Parathyroid adenoma (tissue), 2 donors: Measurements from ENCODE around the gene PSMC6.

ENCODE experiments used
- H2AFZ ChIP-seq: fragments of 300-600 bp; sonication (generic); one replicate; pipeline ENCODE4 v1.7.0; 2017; ENCODE audit warnings: antibody characterized with exemption, mild to moderate bottlenecking
- H3K27ac ChIP-seq: fragments of 300-600 bp; sonication (generic); one replicate; pipeline ENCODE4 v1.7.0; 2017
- H3K27me3 ChIP-seq: fragments of 300-600 bp; sonication (generic); one replicate; pipeline ENCODE4 v1.7.0; 2017; ENCODE audit warnings: low read length; ENCODE audit not compliant: control insufficient read depth, insufficient read depth
- H3K36me3 ChIP-seq: fragments of 300-600 bp; sonication (generic); one replicate; pipeline ENCODE4 v1.7.0; 2017; ENCODE audit warnings: low read length; ENCODE audit not compliant: control insufficient read depth, insufficient read depth
- H3K4me1 ChIP-seq: fragments of 300-600 bp; sonication (generic); one replicate; pipeline ENCODE4 v1.7.0; 2017; ENCODE audit warnings: control low read depth
- H3K4me2 ChIP-seq: fragments of 300-600 bp; sonication (generic); one replicate; pipeline ENCODE4 v1.7.0; 2017; ENCODE audit warnings: low read length
- H3K4me3 ChIP-seq: fragments of 300-600 bp; sonication (generic); one replicate; pipeline ENCODE4 v1.7.0; 2017; ENCODE audit warnings: low read depth, low read length
- H3K79me2 ChIP-seq: fragments of 300-600 bp; sonication (generic); one replicate; pipeline ENCODE4 v1.7.0; 2017; ENCODE audit warnings: control low read depth
- H3K9ac ChIP-seq: fragments of 300-600 bp; sonication (generic); one replicate; pipeline ENCODE4 v1.7.0; 2017; ENCODE audit warnings: mild to moderate bottlenecking
- H3K9me3 ChIP-seq: fragments of 300-600 bp; sonication (generic); one replicate; pipeline ENCODE4 v1.7.0; 2017; ENCODE audit warnings: low read length; ENCODE audit not compliant: control insufficient read depth
- TF ChIP-seq, protein P1 (sequence below): fragments of 300-600 bp; sonication (generic); IDR thresholded peaks from one replicate; pipeline ENCODE4 v1.7.0; 2017; ENCODE audit warnings: antibody characterized with exemption, mild to moderate bottlenecking
- donor health status: primary hyperparathyroidism.

Gene PSMC6

DNA sequence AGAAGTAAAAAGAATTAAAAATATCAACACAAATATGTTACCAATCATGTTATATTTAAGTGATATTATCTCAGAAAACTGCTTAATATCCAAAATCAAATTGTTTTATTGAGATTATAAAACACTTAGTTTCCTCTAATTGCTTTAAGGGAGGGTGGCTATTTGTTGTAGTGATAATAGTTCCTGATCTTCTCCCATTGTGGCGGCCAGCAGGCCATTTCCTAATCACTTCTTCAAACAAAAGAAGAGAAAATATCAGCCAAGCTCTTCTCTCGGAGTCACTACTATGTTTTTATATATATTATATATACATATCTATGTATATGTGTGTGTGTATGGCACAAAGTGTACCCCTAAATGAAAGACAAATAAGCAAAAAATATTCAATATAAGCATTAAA, 43.1 kb upstream of the PSMC6 start:
- no peak overlapping the region for H3K9ac ChIP-seq
- no peaks in the 10 kb centered on the region for H3K27me3 ChIP-seq
- no peak overlapping the region for H3K27ac ChIP-seq
- no peaks in the 10 kb centered on the region for H3K9me3 ChIP-seq
- TF ChIP-seq, protein P1, sequence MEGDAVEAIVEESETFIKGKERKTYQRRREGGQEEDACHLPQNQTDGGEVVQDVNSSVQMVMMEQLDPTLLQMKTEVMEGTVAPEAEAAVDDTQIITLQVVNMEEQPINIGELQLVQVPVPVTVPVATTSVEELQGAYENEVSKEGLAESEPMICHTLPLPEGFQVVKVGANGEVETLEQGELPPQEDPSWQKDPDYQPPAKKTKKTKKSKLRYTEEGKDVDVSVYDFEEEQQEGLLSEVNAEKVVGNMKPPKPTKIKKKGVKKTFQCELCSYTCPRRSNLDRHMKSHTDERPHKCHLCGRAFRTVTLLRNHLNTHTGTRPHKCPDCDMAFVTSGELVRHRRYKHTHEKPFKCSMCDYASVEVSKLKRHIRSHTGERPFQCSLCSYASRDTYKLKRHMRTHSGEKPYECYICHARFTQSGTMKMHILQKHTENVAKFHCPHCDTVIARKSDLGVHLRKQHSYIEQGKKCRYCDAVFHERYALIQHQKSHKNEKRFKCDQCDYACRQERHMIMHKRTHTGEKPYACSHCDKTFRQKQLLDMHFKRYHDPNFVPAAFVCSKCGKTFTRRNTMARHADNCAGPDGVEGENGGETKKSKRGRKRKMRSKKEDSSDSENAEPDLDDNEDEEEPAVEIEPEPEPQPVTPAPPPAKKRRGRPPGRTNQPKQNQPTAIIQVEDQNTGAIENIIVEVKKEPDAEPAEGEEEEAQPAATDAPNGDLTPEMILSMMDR, result no peak
- no peaks in the 10 kb centered on the region for H3K4me1 ChIP-seq
- H2AFZ ChIP-seq, result no peak overlapping the region
- no peaks in the 10 kb centered on the region for H3K36me3 ChIP-seq
- no peak overlapping the region for H3K4me2 ChIP-seq
- no peak overlapping the region for H3K4me3 ChIP-seq
- H3K79me2 ChIP-seq, result no peaks in the 10 kb centered on the region

DNA sequence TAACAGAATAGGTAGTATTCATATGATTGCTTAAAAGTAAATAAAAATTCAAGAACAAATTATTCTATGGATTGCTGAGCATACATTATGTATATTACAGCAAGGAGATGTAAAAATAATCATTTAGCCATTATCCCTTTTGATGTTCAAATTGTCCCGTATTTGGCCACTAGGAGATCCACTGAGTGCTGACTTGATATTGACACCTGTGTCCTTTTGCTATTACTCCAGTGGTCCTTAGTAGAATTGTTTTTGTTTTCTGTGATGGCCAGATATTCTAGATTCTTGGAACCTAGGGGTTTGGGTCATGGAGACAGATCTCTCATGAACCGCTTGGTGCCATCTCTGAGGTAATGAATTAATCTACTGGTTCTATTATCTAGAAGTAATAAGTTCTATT, 28.4 kb upstream of the PSMC6 start:
- H3K27me3 ChIP-seq, result no peaks in the 10 kb centered on the region
- H3K9me3 ChIP-seq, result no peaks in the 10 kb centered on the region
- H3K79me2 ChIP-seq, result no peaks in the 10 kb centered on the region
- TF ChIP-seq, protein P1, result peak; percentile 18
- H3K4me1 ChIP-seq, result no peaks in the 10 kb centered on the region
- H3K36me3 ChIP-seq, result no peaks in the 10 kb centered on the region
- no peak overlapping the region for H3K4me3 ChIP-seq
- no peak overlapping the region for H3K4me2 ChIP-seq
- no peak overlapping the region for H2AFZ ChIP-seq
- H3K27ac ChIP-seq, result no peak overlapping the region
- no peak overlapping the region for H3K9ac ChIP-seq

DNA sequence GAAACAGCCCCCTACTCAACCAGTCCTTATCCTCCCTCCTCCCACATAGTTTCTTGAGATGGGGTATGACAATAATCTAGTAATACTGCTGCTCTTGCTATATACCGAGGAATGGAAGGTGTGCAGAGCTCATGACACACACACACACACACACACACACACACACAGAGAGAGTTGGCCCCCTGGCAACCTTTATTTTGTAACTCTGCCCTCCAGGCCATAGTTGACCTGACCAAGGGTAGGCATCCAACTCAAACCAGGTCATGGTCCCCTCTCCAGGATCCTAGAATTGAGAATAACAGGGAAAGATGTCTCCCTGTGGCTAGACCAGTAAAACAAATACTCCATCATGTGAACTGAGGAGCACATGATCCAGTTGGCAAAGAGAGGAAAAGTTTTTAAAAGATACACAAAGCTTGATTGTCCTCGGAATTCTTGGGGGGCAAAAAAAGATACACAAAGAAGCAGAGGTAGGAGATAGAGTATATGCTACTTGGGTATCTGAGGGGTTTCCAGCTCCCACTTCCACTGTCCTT, 22.9 kb upstream of the PSMC6 start:
- Histone ChIP-seq H3K79me2 (peaks cover 13% of the 10 kb centered on the region), H3K36me3 (no peaks in the 10 kb centered on the region), H3K4me2 (no peak overlapping the region), H3K9me3 (no peaks in the 10 kb centered on the region), H3K4me3 (no peak overlapping the region), H2AFZ (no peak overlapping the region), H3K27me3 (no peaks in the 10 kb centered on the region), H3K27ac (no peak overlapping the region), H3K9ac (no peak overlapping the region), H3K4me1 (no peaks in the 10 kb centered on the region)
- TF ChIP-seq, protein P1, result no peak

DNA sequence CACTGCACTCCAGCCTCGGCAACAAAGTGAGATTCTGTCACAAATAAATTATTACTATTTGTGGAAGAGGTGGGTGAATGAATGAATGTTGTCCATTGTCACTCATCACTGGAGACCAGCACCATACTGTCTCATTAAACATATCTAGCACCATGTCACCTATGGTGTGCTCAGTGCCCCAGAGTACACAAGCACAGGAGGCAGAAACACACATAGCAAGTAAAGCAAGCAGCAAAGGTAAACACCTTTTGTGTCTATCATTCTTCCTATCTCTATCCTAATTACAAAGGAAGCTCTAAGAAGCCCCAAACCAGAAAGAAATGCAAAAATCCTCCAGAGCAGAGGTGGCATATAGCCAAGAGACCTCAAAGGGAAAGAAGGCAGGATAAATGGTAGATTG, 20.8 kb upstream of the PSMC6 start:
- no peak overlapping the region for H3K27ac ChIP-seq
- H3K4me3 ChIP-seq, result no peak overlapping the region
- H3K36me3 ChIP-seq, result no peaks in the 10 kb centered on the region
- TF ChIP-seq, protein P1, result no peak
- no peak overlapping the region for H2AFZ ChIP-seq
- H3K4me2 ChIP-seq, result no peak overlapping the region
- no peak overlapping the region for H3K9ac ChIP-seq
- H3K4me1 ChIP-seq, result no peaks in the 10 kb centered on the region
- peaks cover 19% of the 10 kb centered on the region for H3K79me2 ChIP-seq
- no peaks in the 10 kb centered on the region for H3K9me3 ChIP-seq
- no peaks in the 10 kb centered on the region for H3K27me3 ChIP-seq

DNA sequence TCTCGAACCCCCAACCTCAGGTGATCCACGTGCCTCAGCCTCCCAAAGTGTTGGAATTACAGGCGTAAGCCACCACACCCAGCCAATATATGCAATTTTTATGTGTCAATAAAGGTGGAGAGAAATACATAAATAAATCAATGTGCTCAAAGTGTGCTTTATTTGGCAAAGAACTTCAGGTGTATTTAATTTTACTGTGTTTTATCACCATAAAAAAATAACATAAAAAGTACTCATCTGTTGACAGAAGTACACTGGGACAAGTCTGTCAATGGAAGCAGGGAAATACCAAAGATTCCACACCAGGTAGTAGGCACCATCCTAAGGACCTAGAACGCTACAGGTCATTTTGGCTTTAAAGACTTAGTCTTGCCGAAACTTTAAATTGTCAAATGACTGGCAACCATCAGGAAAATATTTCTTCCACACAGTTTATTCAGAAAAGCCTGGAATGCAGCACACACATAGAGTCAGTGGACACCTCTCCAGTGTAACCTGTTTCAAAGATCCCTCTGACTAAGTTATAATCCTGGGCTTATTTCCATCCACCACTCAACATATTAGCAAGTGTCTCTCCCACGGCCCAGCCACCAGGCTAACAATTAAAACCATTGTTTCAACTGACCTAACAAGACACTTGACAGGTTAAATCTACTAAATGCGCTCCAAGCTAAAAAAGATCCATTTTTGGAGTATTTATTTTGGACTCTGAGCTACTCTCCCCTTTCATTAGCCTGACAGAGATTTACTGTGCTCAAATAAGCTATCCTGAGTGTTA, 15.8 kb upstream of the PSMC6 start:
- Histone ChIP-seq H3K27ac (no peak overlapping the region), H3K4me3 (no peak overlapping the region), H3K79me2 (peaks cover 33% of the 10 kb centered on the region), H3K27me3 (no peaks in the 10 kb centered on the region), H3K9me3 (no peaks in the 10 kb centered on the region), H3K9ac (no peak overlapping the region), H3K36me3 (no peaks in the 10 kb centered on the region), H3K4me1 (no peaks in the 10 kb centered on the region), H3K4me2 (no peak overlapping the region), H2AFZ (no peak overlapping the region)
- TF ChIP-seq, protein P1, result no peak
